Keratinocyte (primary cell): ENCODE measurements around the gene CCS. TPM values are rescaled to one million over a fixed set of nuclear protein-coding genes. Genes with fewer than 3 reads are reported as not detected.
"Not testable (repeated sequence)": the region's sequence is repeated elsewhere in the genome, so short reads cannot be mapped to it uniquely, and the experiment has no call there.

ENCODE experiments used
- DNase-seq: peaks from one replicate; pipeline ENCODE4 v3.0.0-alpha.2; 2011; ENCODE audit warnings: low read depth, missing footprints, low spot score
- FAIRE-seq: peaks from 2 replicates; lab custom pipeline; 2011; peaks lifted over from hg19 to GRCh38; lab: Jason Lieb, UNC
- H2AFZ ChIP-seq: 2 replicates; pipeline ENCODE4 v1.6.0; 2012; ENCODE audit warnings: low read length, control low read depth, inconsistent platforms; ENCODE audit not compliant: control insufficient read depth
- H3K27ac ChIP-seq: 2 replicates; pipeline ENCODE4 v1.5.1; 2011; ENCODE audit warnings: low read length; ENCODE audit not compliant: control insufficient read depth, insufficient read depth
- H3K27me3 ChIP-seq: 3 replicates; pipeline ENCODE4 v1.6.0; 2011; ENCODE audit warnings: low read length; ENCODE audit not compliant: control insufficient read depth, insufficient read depth; ENCODE audit errors: extremely low read depth
- H3K36me3 ChIP-seq, 2 experiments: 2 replicates in 1 of 2; 3 replicates in 1 of 2; pipeline ENCODE4 v1.5.1; 2011; ENCODE audit warnings: low read length in 2 of 2, mild to moderate bottlenecking in 1 of 2; ENCODE audit not compliant: control insufficient read depth in 2 of 2, insufficient read depth in 2 of 2; ENCODE audit errors: extremely low read depth in 1 of 2
- H3K4me1 ChIP-seq: 3 replicates; pipeline ENCODE4 v1.5.1; 2011; ENCODE audit warnings: low read length; ENCODE audit not compliant: control insufficient read depth, insufficient read depth; ENCODE audit errors: extremely low read depth
- H3K4me2 ChIP-seq: 3 replicates; pipeline ENCODE4 v1.6.0; 2011; ENCODE audit warnings: low read depth, low read length; ENCODE audit not compliant: control insufficient read depth, insufficient read depth; ENCODE audit errors: extremely low read depth
- H3K4me3 ChIP-seq, 3 experiments: fragments of 200-600 bp in 1 of 3; sonication (generic) in 1 of 3; 2 replicates in 2 of 3; 3 replicates in 1 of 3; pipeline ENCODE4 v1.5.1; 2011 to 2016; ENCODE audit warnings: low read length in 3 of 3, mild to moderate bottlenecking in 3 of 3, control low read depth in 2 of 3, inconsistent platforms in 1 of 3, low read depth in 1 of 3, mixed read lengths in 1 of 3, mixed run types in 1 of 3, moderate library complexity in 1 of 3; ENCODE audit not compliant: control insufficient read depth in 2 of 3, insufficient read depth in 2 of 3; ENCODE audit errors: extremely low read depth in 1 of 3
- H3K79me2 ChIP-seq: 2 replicates; pipeline ENCODE4 v1.6.0; 2012; ENCODE audit warnings: low read length; ENCODE audit not compliant: control insufficient read depth, insufficient read depth
- H3K9ac ChIP-seq: 3 replicates; pipeline ENCODE4 v1.6.0; 2011; ENCODE audit warnings: low read length; ENCODE audit not compliant: control insufficient read depth, insufficient read depth; ENCODE audit errors: extremely low read depth
- H3K9me1 ChIP-seq: 3 replicates; pipeline ENCODE4 v1.6.0; 2011; ENCODE audit warnings: low read length; ENCODE audit not compliant: control insufficient read depth, insufficient read depth; ENCODE audit errors: extremely low read depth
- H3K9me3 ChIP-seq: 2 replicates; pipeline ENCODE4 v1.5.1; 2012; ENCODE audit warnings: low read depth, low read length; ENCODE audit not compliant: control insufficient read depth
- H4K20me1 ChIP-seq: 3 replicates; pipeline ENCODE4 v1.6.0; 2011; ENCODE audit warnings: low read length; ENCODE audit not compliant: control insufficient read depth, insufficient read depth; ENCODE audit errors: extremely low read depth
- CTCF ChIP-seq, 3 experiments: IDR thresholded peaks in 1 of 3; conservative IDR thresholded peaks in 1 of 3; optimal IDR thresholded peaks in 1 of 3; 2 replicates in 2 of 3; 3 replicates in 1 of 3; pipeline versions ENCODE3 to v1.5.1; 2011; ENCODE audit warnings: low read length in 3 of 3, mild to moderate bottlenecking in 3 of 3, moderate library complexity in 2 of 3, control low read depth in 1 of 3, inconsistent platforms in 1 of 3; ENCODE audit not compliant: insufficient read depth in 2 of 3; ENCODE audit errors: extremely low read depth in 1 of 3
- EZH2 ChIP-seq: IDR thresholded peaks from one replicate; pipeline ENCODE4 v1.6.1; 2012; ENCODE audit warnings: inconsistent platforms, mild to moderate bottlenecking, low read length, moderate library complexity
- dilution Hi-C: fragments of 300-500 bp; cut with MboI; formaldehyde crosslinking; loops from one replicate; pipeline ENCODE4 v1.7.0; 2020; ENCODE audit warnings: low sequenced_read_pairs; ENCODE audit not compliant: extremely low pct_ligation_motif_present
- polyA plus RNA-seq, 5 experiments: library from polyadenylated mRNA; depleted of rRNA in 3 of 5; stranded (reverse) in 3 of 5; stranded (forward) in 1 of 5; unstranded in 1 of 5; fragments of >200 nt; gene quantifications; 1 replicate in 1 of 5; 2 replicates in 3 of 5; 3 replicates in 1 of 5; pipeline versions ENCODE4 v1.2.1 to v1.2.3, GENCODE V29; 2011 to 2012; ENCODE audit warnings: missing spikeins in 2 of 5, low read depth in 1 of 5, low replicate concordance in 1 of 5

The CCS gene
- polyA plus RNA-seq, 1 donor (not counting 4 experiments of a cell fraction or from before 2014, with no cell fraction given): 17.6 TPM

- H3K27me3 ChIP-seq: no peaks in the 10 kb centered on the region
- H3K9me1 ChIP-seq: no peaks in the 10 kb centered on the region
- no peak for DNase-seq
- no peak overlapping the region for H2AFZ ChIP-seq
- H3K27ac ChIP-seq: no peak overlapping the region
- no peaks in the 10 kb centered on the region for H4K20me1 ChIP-seq
- TF ChIP-seq CTCF (optimal IDR thresholded peaks at IDR 0.05 in 1 of 3, IDR thresholded peaks at IDR 0.05 in 1 of 3, conservative IDR thresholded peaks at IDR 0.05 in 1 of 3; ENCODE audit: extremely low read depth in 1 of 3, insufficient read depth in 2 of 3, low read length in 3 of 3) (no peak), EZH2 (no peak)
- H3K4me2 ChIP-seq: no peak overlapping the region
- dilution Hi-C loops: no loop called here
- H3K4me1 ChIP-seq: no peaks in the 10 kb centered on the region
- no peak overlapping the region for H3K9ac ChIP-seq
- H3K9me3 ChIP-seq: no peaks in the 10 kb centered on the region
- H3K36me3 ChIP-seq: no peaks in the 10 kb centered on the region
- no peak for FAIRE-seq
- no peak overlapping the region for H3K4me3 ChIP-seq
- no peaks in the 10 kb centered on the region for H3K79me2 ChIP-seq
Observed at GRCh38 chr11:66580803-66581202, 12.2 kb upstream of the CCS start.

DNA sequence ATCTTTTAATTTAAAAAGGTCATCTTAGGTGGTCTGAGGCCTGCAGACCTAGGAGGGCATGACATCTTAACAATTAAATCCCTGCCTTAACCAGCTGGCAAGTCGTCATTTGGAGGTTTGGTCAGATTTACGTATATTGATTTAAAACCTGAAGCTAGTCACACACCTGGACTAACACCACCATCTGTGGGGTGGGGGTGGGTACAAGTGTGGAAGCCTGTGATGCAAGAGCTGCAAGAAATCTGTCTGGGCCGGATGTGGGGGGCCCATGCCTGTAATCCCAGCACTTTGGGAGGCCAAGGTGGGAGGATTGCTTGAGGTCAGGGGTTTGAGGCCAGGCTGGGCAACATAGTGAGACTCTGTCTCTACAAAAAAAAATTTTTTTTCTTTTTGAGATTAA lies 11.7 kb upstream of the CCS start:
- FAIRE-seq (no peak), DNase-seq (no peak)
- Histone ChIP-seq H2AFZ (no peak overlapping the region), H3K4me1 (no peaks in the 10 kb centered on the region), H3K27me3 (no peaks in the 10 kb centered on the region), H3K27ac (no peak overlapping the region), H3K9ac (no peak overlapping the region), H3K9me3 (no peaks in the 10 kb centered on the region), H4K20me1 (no peaks in the 10 kb centered on the region), H3K79me2 (no peaks in the 10 kb centered on the region), H3K4me2 (no peak overlapping the region), H3K9me1 (no peaks in the 10 kb centered on the region), H3K4me3 (no peak overlapping the region), H3K36me3 (no peaks in the 10 kb centered on the region)
- dilution Hi-C loops: no loop called here
- TF ChIP-seq CTCF (optimal IDR thresholded peaks at IDR 0.05 in 1 of 3, IDR thresholded peaks at IDR 0.05 in 1 of 3, conservative IDR thresholded peaks at IDR 0.05 in 1 of 3; ENCODE audit: extremely low read depth in 1 of 3, insufficient read depth in 2 of 3, low read length in 3 of 3): no peak
- TF ChIP-seq EZH2: no peak

- H3K27ac ChIP-seq, FAIRE-seq, H3K9ac ChIP-seq, H3K4me2 ChIP-seq, DNase-seq, H4K20me1 ChIP-seq, H3K9me1 ChIP-seq, H3K36me3 ChIP-seq, H3K4me3 ChIP-seq, H3K27me3 ChIP-seq, H3K79me2 ChIP-seq, H3K9me3 ChIP-seq, H3K4me1 ChIP-seq, H2AFZ ChIP-seq, dilution Hi-C loops: not testable (repeated sequence)
Observed at GRCh38 chr11:66582565-66583147, 10.3 kb upstream of the CCS start.

DNA sequence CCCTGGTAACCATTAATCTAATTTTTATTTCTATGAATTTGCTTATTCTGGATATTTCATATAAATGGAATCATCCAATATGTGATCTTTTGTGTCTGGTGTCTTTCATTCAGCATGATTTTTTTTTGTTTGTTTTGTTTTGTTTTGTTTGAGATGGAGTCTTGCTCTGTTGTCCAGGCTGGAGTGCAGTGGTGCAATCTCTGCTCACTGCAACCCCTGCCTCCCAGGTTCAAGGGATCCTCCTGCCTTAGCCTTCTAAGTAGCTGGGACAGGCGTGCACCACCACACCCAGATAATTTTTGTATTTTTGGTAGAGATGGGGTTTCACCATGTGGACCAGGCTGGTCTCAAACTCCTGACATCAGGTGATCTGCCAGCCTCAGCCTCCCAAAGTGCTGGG lies 7.5 kb upstream of the CCS start:
- not testable (repeated sequence) for H3K4me1 ChIP-seq, FAIRE-seq

More for the DNA sequence above, 7.5 kb upstream of the CCS start:
- H3K4me2 ChIP-seq, H3K27me3 ChIP-seq, H2AFZ ChIP-seq, H3K79me2 ChIP-seq, dilution Hi-C loops, H3K27ac ChIP-seq, H3K9me1 ChIP-seq, H3K9ac ChIP-seq, H3K36me3 ChIP-seq, DNase-seq, H3K4me3 ChIP-seq, H3K9me3 ChIP-seq, H4K20me1 ChIP-seq: not testable (repeated sequence)
